Parathyroid adenoma (tissue), 2 donors: ENCODE results near the gene FSIP1.

Source experiments
- H2AFZ ChIP-seq: fragments of 300-600 bp; sonication (generic); one replicate; pipeline ENCODE4 v1.7.0; 2017; ENCODE audit warnings: antibody characterized with exemption, mild to moderate bottlenecking
- H3K27ac ChIP-seq: fragments of 300-600 bp; sonication (generic); one replicate; pipeline ENCODE4 v1.7.0; 2017
- H3K27me3 ChIP-seq: fragments of 300-600 bp; sonication (generic); one replicate; pipeline ENCODE4 v1.7.0; 2017; ENCODE audit warnings: low read length; ENCODE audit not compliant: control insufficient read depth, insufficient read depth
- H3K36me3 ChIP-seq: fragments of 300-600 bp; sonication (generic); one replicate; pipeline ENCODE4 v1.7.0; 2017; ENCODE audit warnings: low read length; ENCODE audit not compliant: control insufficient read depth, insufficient read depth
- H3K4me1 ChIP-seq: fragments of 300-600 bp; sonication (generic); one replicate; pipeline ENCODE4 v1.7.0; 2017; ENCODE audit warnings: control low read depth
- H3K4me2 ChIP-seq: fragments of 300-600 bp; sonication (generic); one replicate; pipeline ENCODE4 v1.7.0; 2017; ENCODE audit warnings: low read length
- H3K4me3 ChIP-seq: fragments of 300-600 bp; sonication (generic); one replicate; pipeline ENCODE4 v1.7.0; 2017; ENCODE audit warnings: low read depth, low read length
- H3K79me2 ChIP-seq: fragments of 300-600 bp; sonication (generic); one replicate; pipeline ENCODE4 v1.7.0; 2017; ENCODE audit warnings: control low read depth
- H3K9ac ChIP-seq: fragments of 300-600 bp; sonication (generic); one replicate; pipeline ENCODE4 v1.7.0; 2017; ENCODE audit warnings: mild to moderate bottlenecking
- H3K9me3 ChIP-seq: fragments of 300-600 bp; sonication (generic); one replicate; pipeline ENCODE4 v1.7.0; 2017; ENCODE audit warnings: low read length; ENCODE audit not compliant: control insufficient read depth
- CTCF ChIP-seq: fragments of 300-600 bp; sonication (generic); IDR thresholded peaks from one replicate; pipeline ENCODE4 v1.7.0; 2017; ENCODE audit warnings: antibody characterized with exemption, mild to moderate bottlenecking
- donor health status: primary hyperparathyroidism.

Gene FSIP1

GRCh38 chr15:39597336-39597735, 185.3 kb downstream of the FSIP1 start:
- Histone ChIP-seq H3K27me3 (no peaks in the 10 kb centered on the region), H2AFZ (no peak overlapping the region), H3K4me3 (no peak overlapping the region), H3K79me2 (no peaks in the 10 kb centered on the region), H3K9ac (no peak overlapping the region), H3K9me3 (no peaks in the 10 kb centered on the region), H3K4me1 (no peaks in the 10 kb centered on the region), H3K36me3 (no peaks in the 10 kb centered on the region), H3K27ac (no peak overlapping the region), H3K4me2 (no peak overlapping the region)
- TF ChIP-seq CTCF, result no peak

- no peak overlapping the region for H3K9ac ChIP-seq
- H3K4me1 ChIP-seq, result no peaks in the 10 kb centered on the region
- no peaks in the 10 kb centered on the region for H3K27me3 ChIP-seq
- no peak overlapping the region for H3K27ac ChIP-seq
- no peak overlapping the region for H3K4me2 ChIP-seq
- no peaks in the 10 kb centered on the region for H3K9me3 ChIP-seq
- H2AFZ ChIP-seq, result no peak overlapping the region
- no peak overlapping the region for H3K4me3 ChIP-seq
- no peak for TF ChIP-seq CTCF
- no peaks in the 10 kb centered on the region for H3K79me2 ChIP-seq
- no peaks in the 10 kb centered on the region for H3K36me3 ChIP-seq
These were observed 186.1 kb downstream of the FSIP1 start for GRCh38 chr15:39596358-39597051.

GRCh38 chr15:39595338-39596221, 187.1 kb downstream of the FSIP1 start:
- Histone ChIP-seq H3K79me2 (no peaks in the 10 kb centered on the region), H3K4me2 (no peak overlapping the region), H3K27me3 (no peaks in the 10 kb centered on the region), H3K4me1 (no peaks in the 10 kb centered on the region), H3K36me3 (no peaks in the 10 kb centered on the region), H3K4me3 (no peak overlapping the region), H2AFZ (no peak overlapping the region), H3K9me3 (no peaks in the 10 kb centered on the region), H3K9ac (no peak overlapping the region), H3K27ac (no peak overlapping the region)
- TF ChIP-seq CTCF, result no peak

- H3K79me2 ChIP-seq, result no peaks in the 10 kb centered on the region
- TF ChIP-seq CTCF, result no peak
- H3K4me1 ChIP-seq, result no peaks in the 10 kb centered on the region
- H3K36me3 ChIP-seq, result no peaks in the 10 kb centered on the region
- no peak overlapping the region for H3K4me3 ChIP-seq
- H3K27ac ChIP-seq, result no peak overlapping the region
- no peak overlapping the region for H3K4me2 ChIP-seq
- H3K27me3 ChIP-seq, result no peaks in the 10 kb centered on the region
- no peaks in the 10 kb centered on the region for H3K9me3 ChIP-seq
- no peak overlapping the region for H3K9ac ChIP-seq
- H2AFZ ChIP-seq, result no peak overlapping the region
These were observed 187.9 kb downstream of the FSIP1 start for GRCh38 chr15:39594446-39595337.
